K562 (cell line): ENCODE measurements around the gene CYSRT1. TPM values are rescaled to one million over a fixed set of nuclear protein-coding genes. Genes with fewer than 3 reads are reported as not detected.

Experiments used
- BDP1 ChIP-seq: IDR thresholded peaks from 3 replicates; pipeline ENCODE4 v1.6.1; 2011; ENCODE audit not compliant: insufficient read length, insufficient read depth
- CBFA2T2 ChIP-seq: fragments of 450-650 bp; conservative IDR thresholded peaks from 2 replicates; pipeline ENCODE4 v1.6.1; 2017; ENCODE audit warnings: mild to moderate bottlenecking
- E2F6 ChIP-seq, 2 experiments: IDR thresholded peaks; 2 replicates each; pipeline ENCODE4 v1.6.1; 2011; ENCODE audit warnings: borderline replicate concordance in 1 of 2, control low read depth in 1 of 2, low read depth in 1 of 2, low read length in 1 of 2, mild to moderate bottlenecking in 1 of 2, mixed read lengths in 1 of 2, moderate library complexity in 1 of 2; ENCODE audit not compliant: insufficient read depth in 1 of 2, insufficient read length in 1 of 2, poor library complexity in 1 of 2, severe bottlenecking in 1 of 2; ENCODE audit errors: extremely low read depth in 1 of 2
- E4F1 ChIP-seq: fragments of 250-450 bp; sonication (Bioruptor Pico); IDR thresholded peaks from 2 replicates; pipeline ENCODE4 v1.5.0; 2021; ENCODE audit warnings: mild to moderate bottlenecking, borderline replicate concordance
- ETS2 ChIP-seq: IDR thresholded peaks from 2 replicates; pipeline ENCODE4 v1.6.1; 2016; ENCODE audit warnings: borderline replicate concordance, missing genetic modification characterization, mild to moderate bottlenecking, moderate library complexity, missing compliant biosample characterization; ENCODE audit not compliant: poor library complexity, severe bottlenecking
- GMEB1 ChIP-seq: fragments of 250-450 bp; sonication (Bioruptor Pico); IDR thresholded peaks from 2 replicates; pipeline ENCODE4 v1.4.0; 2020; ENCODE audit warnings: mild to moderate bottlenecking
- HDAC2 ChIP-seq: fragments of 450-650 bp; IDR thresholded peaks from 2 replicates; pipeline ENCODE4 v1.6.1; 2016; ENCODE audit warnings: mild to moderate bottlenecking
- KDM5B ChIP-seq: fragments of 200-600 bp; sonication (generic); IDR thresholded peaks from 2 replicates; pipeline ENCODE4 v1.6.1; 2012; ENCODE audit warnings: low read depth, mild to moderate bottlenecking, moderate library complexity, low read length, control low read depth, inconsistent platforms; ENCODE audit not compliant: insufficient replicate concordance
- LEF1 ChIP-seq: fragments of 450-650 bp; IDR thresholded peaks from 2 replicates; pipeline ENCODE4 v1.6.1; 2016; ENCODE audit warnings: mild to moderate bottlenecking
- MYC ChIP-seq, 2 experiments: fragments of 250-450 bp in 1 of 2; sonication (Bioruptor Pico) in 1 of 2; IDR thresholded peaks; 2 replicates each; pipeline versions ENCODE4 v1.5.1 to v1.6.1; 2012 to 2021; ENCODE audit warnings: low read depth in 2 of 2, borderline replicate concordance in 1 of 2, improper control_type of control experiment in 1 of 2, low read length in 1 of 2, mild to moderate bottlenecking in 1 of 2, moderate library complexity in 1 of 2
- NR3C1 ChIP-seq: sonication (generic); formaldehyde crosslinking; IDR thresholded peaks from 2 replicates; pipeline ENCODE4 v1.8.1; 2022; ENCODE audit warnings: missing genetic modification reagents
- RBM22 ChIP-seq: fragments of 200-400 bp; formaldehyde crosslinking; IDR thresholded peaks from 2 replicates; pipeline ENCODE4 v1.6.1; 2018; ENCODE audit warnings: low read length, low read depth; ENCODE audit not compliant: poor library complexity, severe bottlenecking
- RFX1 ChIP-seq: fragments of 450-650 bp; IDR thresholded peaks from 2 replicates; pipeline ENCODE4 v1.6.1; 2016; ENCODE audit warnings: mild to moderate bottlenecking, moderate library complexity
- SMARCB1 ChIP-seq: IDR thresholded peaks from 2 replicates; pipeline ENCODE4 v1.6.1; 2011; ENCODE audit warnings: improper control_type of control experiment, low read depth; ENCODE audit not compliant: insufficient read length
- SRSF9 ChIP-seq: fragments of 200-400 bp; formaldehyde crosslinking; IDR thresholded peaks from 2 replicates; pipeline ENCODE4 v1.6.1; 2017; ENCODE audit warnings: low read depth, low read length, borderline replicate concordance
- U2AF2 ChIP-seq: fragments of 200-400 bp; formaldehyde crosslinking; optimal IDR thresholded peaks from 2 replicates; pipeline ENCODE3; 2017; ENCODE audit warnings: low read depth, mild to moderate bottlenecking, low read length
- ZC3H4 ChIP-seq: sonication (generic); formaldehyde crosslinking; IDR thresholded peaks from 2 replicates; pipeline ENCODE4 v1.9.0; 2021; ENCODE audit warnings: missing genetic modification reagents, borderline replicate concordance
- ZKSCAN1 ChIP-seq: fragments of 150-350 bp; IDR thresholded peaks from 2 replicates; pipeline ENCODE4 v1.6.1; 2016; ENCODE audit warnings: low read depth, low read length
- ZNF12 ChIP-seq: sonication (generic); formaldehyde crosslinking; IDR thresholded peaks from 2 replicates; pipeline ENCODE4 v1.4.0; 2020; ENCODE audit warnings: mild to moderate bottlenecking, missing genetic modification reagents
- ZNF41 ChIP-seq: fragments of 250-450 bp; sonication (Bioruptor Pico); conservative IDR thresholded peaks from 2 replicates; pipeline ENCODE4 v1.4.0; 2020; ENCODE audit warnings: mild to moderate bottlenecking
- polyA plus RNA-seq, 8 experiments: library from polyadenylated mRNA; depleted of rRNA in 4 of 8; stranded (reverse) in 5 of 8; unstranded in 3 of 8; fragments of >200 nt; fragmentation: Nextera tagmentation in 2 of 8; fragmentation: Illumina TruSeq in 1 of 8; extraction: Ambion mirVana in 2 of 8; extraction: Trizol in 1 of 8; gene quantifications; 2 replicates each; pipeline versions ENCODE4 v1.2.1 to v1.2.3, GENCODE V29; 2011 to 2014; ENCODE audit warnings: inconsistent platforms in 1 of 8, missing spikeins in 1 of 8
- total RNA-seq, 7 experiments: library from RNA; depleted of rRNA in 6 of 7; stranded (reverse); fragments of >200 nt in 6 of 7; fragmentation: Illumina TruSeq in 2 of 7; extraction: Trizol in 2 of 7; gene quantifications; 2 replicates each; pipeline versions ENCODE4 v1.2.1 to v1.2.3, GENCODE V29; 2011 to 2021; ENCODE audit warnings: low replicate concordance in 1 of 7
- TF ChIP-seq, protein P1 (sequence below): fragments of 450-650 bp; IDR thresholded peaks from 2 replicates; pipeline ENCODE4 v1.6.1; 2016; ENCODE audit warnings: antibody characterized with exemption

Gene CYSRT1
- total and polyA plus RNA-seq, 9 of the 15 experiments (the other 6 are each of a cell fraction or from before 2014, with no cell fraction given), result 0.04 to 1.4 (median 0.42) TPM; not detected in 3

DNA sequence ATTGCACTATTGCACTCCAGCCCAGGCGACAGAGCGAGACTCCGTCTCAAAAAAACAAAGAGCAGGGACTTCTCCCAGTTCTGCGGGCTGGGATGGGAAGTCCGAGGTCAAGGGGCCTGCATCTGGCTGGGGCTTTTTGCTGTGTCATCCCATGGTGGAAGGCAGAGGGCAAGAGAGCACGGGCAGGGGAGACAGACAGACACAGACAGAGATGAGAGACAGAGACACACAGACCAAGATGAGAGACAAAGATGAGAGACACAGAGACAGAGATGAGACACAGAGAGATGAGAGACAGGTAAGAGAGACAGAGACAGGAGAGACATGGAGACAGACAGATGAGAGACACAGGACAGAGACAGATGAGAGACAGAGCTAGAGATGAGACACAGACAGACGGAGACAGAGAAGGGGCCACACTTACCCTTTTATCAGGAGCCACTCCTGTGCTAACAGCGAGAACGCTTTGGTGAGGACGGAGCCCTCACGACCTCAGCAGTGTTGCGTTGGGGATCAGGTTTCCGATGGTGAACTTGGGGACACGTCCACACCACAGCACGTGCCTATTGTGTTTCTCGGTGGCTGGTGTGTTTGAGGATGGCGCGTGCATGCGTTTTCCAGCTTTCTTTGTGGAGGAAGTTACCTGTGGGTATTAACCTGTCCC is 43.7 kb downstream of the CYSRT1 start (continued):
- no peak for TF ChIP-seq SMARCB1
- peak; percentile 34; the same call in 1 of the 2 replicates for TF ChIP-seq ZC3H4
- TF ChIP-seq GMEB1, result no peak
- no peak for TF ChIP-seq SRSF9
- TF ChIP-seq ZNF41 (CRISPR knock-in tag), result no peak
- no peak for TF ChIP-seq NR3C1 (CRISPR knock-in tag)
- TF ChIP-seq ETS2 (tag), result no peak
- TF ChIP-seq E4F1 (CRISPR knock-in tag), result no peak
- TF ChIP-seq, protein P1, sequence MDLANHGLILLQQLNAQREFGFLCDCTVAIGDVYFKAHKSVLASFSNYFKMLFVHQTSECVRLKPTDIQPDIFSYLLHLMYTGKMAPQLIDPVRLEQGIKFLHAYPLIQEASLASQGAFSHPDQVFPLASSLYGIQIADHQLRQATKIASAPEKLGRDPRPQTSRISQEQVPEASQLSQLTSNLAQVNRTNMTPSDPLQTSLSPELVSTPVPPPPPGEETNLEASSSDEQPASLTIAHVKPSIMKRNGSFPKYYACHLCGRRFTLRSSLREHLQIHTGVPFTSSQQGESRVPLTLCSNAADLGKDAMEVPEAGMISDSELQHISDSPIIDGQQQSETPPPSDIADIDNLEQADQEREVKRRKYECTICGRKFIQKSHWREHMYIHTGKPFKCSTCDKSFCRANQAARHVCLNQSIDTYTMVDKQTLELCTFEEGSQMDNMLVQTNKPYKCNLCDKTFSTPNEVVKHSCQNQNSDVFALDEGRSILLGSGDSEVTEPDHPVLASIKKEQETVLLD, result peak; percentile 85
- peak; percentile 88 for TF ChIP-seq LEF1
- no peak for TF ChIP-seq KDM5B
- peak; percentile 86 for TF ChIP-seq HDAC2
- peak; percentile 45; the same call in 1 of the 2 replicates for TF ChIP-seq CBFA2T2
- TF ChIP-seq RBM22, result no peak
- TF ChIP-seq E2F6 (IDR thresholded peaks at IDR 0.05; ENCODE audit: borderline replicate concordance in 1 of 2, extremely low read depth in 1 of 2, insufficient read depth in 1 of 2, insufficient read length in 1 of 2, low read depth in 1 of 2, low read length in 1 of 2, poor library complexity in 1 of 2, severe bottlenecking in 1 of 2), result peak; percentile 40 to 49
- no peak for TF ChIP-seq ZNF12 (CRISPR knock-in tag)
- no peak for TF ChIP-seq BDP1
- TF ChIP-seq MYC (IDR thresholded peaks at IDR 0.05; ENCODE audit: low read depth, low read length), result no peak; the same call in 1 of the 2 replicates
- no peak for TF ChIP-seq MYC (CRISPR knock-in tag; IDR thresholded peaks at IDR 0.05; ENCODE audit: borderline replicate concordance, low read depth)
- no peak for TF ChIP-seq U2AF2
- TF ChIP-seq RFX1, result no peak
- no peak for TF ChIP-seq ZKSCAN1
